CD14-positive monocyte (primary cell): ENCODE data around the gene DNAJC7. TPM values are rescaled to one million over a fixed set of nuclear protein-coding genes. Genes with fewer than 3 reads are reported as not detected.

Experiments used
- DNase-seq, 3 donors: peaks; one replicate each; pipeline ENCODE4 v3.0.0-alpha.2; 2011 to 2022
- H2AFZ ChIP-seq: 2 replicates; pipeline ENCODE4 v1.6.0; 2012; ENCODE audit warnings: mild to moderate bottlenecking, low read depth, low read length, inconsistent platforms; ENCODE audit not compliant: insufficient read depth, poor library complexity, severe bottlenecking
- H3K27ac ChIP-seq, 2 donors: 1 replicate in 1 of 2; 2 replicates in 1 of 2; pipeline ENCODE4 v1.5.1; 2012 to 2013; ENCODE audit warnings: low read length in 2 of 2, control low read depth in 1 of 2, inconsistent platforms in 1 of 2, low read depth in 1 of 2, mild to moderate bottlenecking in 1 of 2
- H3K27me3 ChIP-seq, 2 donors: one replicate each; pipeline versions ENCODE4 v1.6.0 to v1.6.1; 2011 to 2013; ENCODE audit warnings: low read length in 2 of 2; ENCODE audit not compliant: control insufficient read depth in 2 of 2, insufficient read depth in 2 of 2
- H3K36me3 ChIP-seq, 2 donors: replicated peaks in 1 of 2; 1 replicate in 1 of 2; 2 replicates in 1 of 2; pipeline versions ENCODE4 v1.5.1 to v1.6.1; 2012 to 2013; ENCODE audit warnings: low read length in 2 of 2, control low read depth in 1 of 2, inconsistent platforms in 1 of 2, mild to moderate bottlenecking in 1 of 2; ENCODE audit not compliant: insufficient read depth in 2 of 2, control insufficient read depth in 1 of 2
- H3K4me1 ChIP-seq, 2 donors: 1 replicate in 1 of 2; 2 replicates in 1 of 2; pipeline versions ENCODE4 v1.5.1 to v1.6.1; 2012 to 2013; ENCODE audit warnings: low read length in 2 of 2, control low read depth in 1 of 2, inconsistent platforms in 1 of 2, mild to moderate bottlenecking in 1 of 2, moderate library complexity in 1 of 2; ENCODE audit not compliant: insufficient read depth in 2 of 2, control insufficient read depth in 1 of 2
- H3K4me2 ChIP-seq: replicated peaks from 2 replicates; pipeline ENCODE3; 2012; ENCODE audit warnings: low read length, moderate library complexity, mild to moderate bottlenecking; ENCODE audit not compliant: poor library complexity, severe bottlenecking; ENCODE audit errors: extremely low read depth
- H3K4me3 ChIP-seq, 3 experiments: fragments of 200-600 bp in 1 of 3; sonication (generic) in 1 of 3; replicated peaks in 1 of 3; 1 replicate in 2 of 3; 2 replicates in 1 of 3; pipeline ENCODE4 v1.5.1; 2011 to 2013; ENCODE audit warnings: low read length in 3 of 3, mild to moderate bottlenecking in 3 of 3, control low read depth in 2 of 3, low read depth in 2 of 3, inconsistent platforms in 1 of 3, moderate library complexity in 1 of 3
- H3K79me2 ChIP-seq: 2 replicates; pipeline ENCODE4 v1.6.0; 2012; ENCODE audit warnings: mild to moderate bottlenecking, control low read depth, inconsistent platforms, low read length, moderate library complexity; ENCODE audit not compliant: insufficient read depth
- H3K9ac ChIP-seq: 2 replicates; pipeline ENCODE4 v1.6.0; 2017; ENCODE audit warnings: low read length, mild to moderate bottlenecking; ENCODE audit not compliant: insufficient read depth, poor library complexity, severe bottlenecking
- H3K9me3 ChIP-seq, 2 donors: replicated peaks in 1 of 2; 1 replicate in 1 of 2; 2 replicates in 1 of 2; pipeline versions ENCODE4 v1.5.1 to v1.6.1; 2012 to 2013; ENCODE audit warnings: low read length in 2 of 2, control low read depth in 1 of 2; ENCODE audit not compliant: control insufficient read depth in 1 of 2, insufficient read depth in 1 of 2
- H4K20me1 ChIP-seq: 2 replicates; pipeline ENCODE4 v1.6.0; 2012; ENCODE audit warnings: mild to moderate bottlenecking, low read length, control low read depth, moderate library complexity; ENCODE audit not compliant: insufficient read depth
- H3K27ac Mint-ChIP-seq, 7 donors: one replicate each; pipeline ENCODE4 v1.8.0; 2020; ENCODE audit warnings: mild to moderate bottlenecking in 7 of 7, mixed read lengths in 7 of 7, moderate library complexity in 6 of 7, inconsistent platforms in 2 of 7
- H3K27me3 Mint-ChIP-seq, 3 donors: one replicate each; pipeline ENCODE4 v1.8.0; 2021 to 2022; ENCODE audit warnings: low read depth in 3 of 3, mild to moderate bottlenecking in 3 of 3, mixed read lengths in 3 of 3, moderate library complexity in 3 of 3, inconsistent platforms in 1 of 3
- H3K36me3 Mint-ChIP-seq, 2 donors: one replicate each; pipeline ENCODE4 v1.8.0; 2020; ENCODE audit warnings: mixed read lengths in 2 of 2, inconsistent platforms in 1 of 2, mild to moderate bottlenecking in 1 of 2
- H3K4me1 Mint-ChIP-seq: one replicate; pipeline ENCODE4 v1.8.0; 2020; ENCODE audit warnings: mild to moderate bottlenecking, mixed read lengths
- H3K4me3 Mint-ChIP-seq, 2 donors: one replicate each; pipeline ENCODE4 v1.8.0; 2020; ENCODE audit warnings: mild to moderate bottlenecking in 2 of 2, mixed read lengths in 2 of 2, moderate library complexity in 1 of 2
- H3K9me3 Mint-ChIP-seq, 7 donors: one replicate each; pipeline ENCODE4 v1.8.0; 2020 to 2022; ENCODE audit warnings: mixed read lengths in 7 of 7, mild to moderate bottlenecking in 6 of 7, moderate library complexity in 6 of 7, inconsistent platforms in 2 of 7
- WGBS: methylation state at CpG from one replicate; pipeline ENCODE4 v1.1.5; 2013; ENCODE audit warnings: missing lambda C conversion rate; ENCODE audit not compliant: insufficient coverage; 5-methylcytosine and 5-hydroxymethylcytosine counted together
- intact Hi-C, 2 donors: fragments of 100-400 bp; cut with micrococcal nuclease; formaldehyde crosslinking; loops; one replicate each; pipeline versions ENCODE4 v1.15.0 to v1.15.1; 2023
- polyA plus RNA-seq, 3 donors: library from polyadenylated mRNA; depleted of rRNA in 1 of 3; unstranded in 2 of 3; stranded (reverse) in 1 of 3; fragments of 300-500 nt in 2 of 3; fragments of >200 nt in 1 of 3; fragmentation: Illumina TruSeq in 2 of 3; gene quantifications; 1 replicate in 2 of 3; 2 replicates in 1 of 3; pipeline ENCODE4 v1.2.3, GENCODE V29; 2012 to 2021
- TF ChIP-seq, protein P1 (sequence below): fragments of 200-600 bp; IDR thresholded peaks from one replicate; pipeline ENCODE4 v1.8.0; 2022; ENCODE audit warnings: antibody characterized with exemption, mild to moderate bottlenecking

The DNAJC7 gene
- polyA plus RNA-seq, 3 donors: 29.1 to 79.7 (median 59.6) TPM

DNA sequence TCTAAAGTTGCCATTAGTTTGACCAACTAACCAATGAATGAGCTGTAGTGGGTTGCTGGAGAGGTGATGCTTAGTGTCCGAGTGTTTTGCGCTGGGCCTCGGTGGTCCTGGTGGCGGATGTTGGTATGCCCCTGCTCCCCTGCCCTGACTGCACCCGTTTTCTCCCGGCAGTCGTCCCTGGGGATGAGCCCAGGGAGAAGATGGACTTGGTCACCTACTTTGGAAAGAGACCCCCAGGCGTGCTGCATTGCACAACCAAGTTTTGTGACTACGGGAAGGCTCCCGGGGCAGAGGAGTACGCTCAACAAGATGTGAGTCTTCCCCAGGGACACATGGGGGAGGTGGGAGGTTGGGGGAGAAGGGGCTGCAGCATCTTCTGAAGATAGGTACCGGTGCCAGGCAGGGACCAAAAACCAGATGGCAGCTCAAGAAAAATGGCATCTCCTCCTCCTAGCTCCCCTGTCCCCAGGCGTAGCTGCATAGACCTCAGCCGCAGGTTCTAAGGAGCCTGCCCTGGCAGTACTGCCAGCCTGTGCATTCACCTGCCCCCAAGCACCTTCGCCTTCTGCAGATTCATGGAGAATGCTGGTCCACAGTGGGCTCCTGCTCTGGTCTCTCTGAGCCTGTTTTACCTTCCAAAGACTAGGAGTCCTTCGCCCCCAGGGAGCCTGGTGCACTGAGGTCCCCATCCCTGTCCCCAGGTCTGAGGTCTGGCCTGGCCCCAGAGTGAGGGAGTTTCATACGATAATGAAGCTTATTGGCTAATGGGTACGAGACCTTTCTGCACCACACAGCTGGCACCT is 45.3 kb downstream of the DNAJC7 start:
- WGBS: 91% methylated on average over 13 of the region's 18 CpGs
- no peak overlapping the region for H3K4me3 ChIP-seq
- Mint-ChIP-seq H3K9me3 (no peaks in the 10 kb centered on the region), H3K27me3 (no peaks in the 10 kb centered on the region), H3K27ac (peak overlapping the region in 3 of 7 donors; percentile 15 to 53 (median 28)), H3K4me3 (no peak overlapping the region), H3K36me3 (peaks cover 48 to 73% of the 10 kb centered on the region in 2 donors), H3K4me1 (peaks cover 32% of the 10 kb centered on the region)
- no peak overlapping the region for H3K9ac ChIP-seq
- H3K4me2 ChIP-seq: no peak overlapping the region
- H3K36me3 ChIP-seq: peaks cover 62 to 78% of the 10 kb centered on the region in 2 donors
- H4K20me1 ChIP-seq: peaks cover 100% of the 10 kb centered on the region
- intact Hi-C loops: loop anchor here in 1 of 2 donors (5.0 kb wide), 1 partner anchor 35 kb away; no protein-coding TSS in a partner anchor
- H3K27ac ChIP-seq: peak overlapping the region in 1 of 2 donors; percentile 16
- peaks cover 74% of the 10 kb centered on the region for H3K79me2 ChIP-seq
- H2AFZ ChIP-seq: no peak overlapping the region
- no peaks in the 10 kb centered on the region for H3K27me3 ChIP-seq
- TF ChIP-seq, protein P1, sequence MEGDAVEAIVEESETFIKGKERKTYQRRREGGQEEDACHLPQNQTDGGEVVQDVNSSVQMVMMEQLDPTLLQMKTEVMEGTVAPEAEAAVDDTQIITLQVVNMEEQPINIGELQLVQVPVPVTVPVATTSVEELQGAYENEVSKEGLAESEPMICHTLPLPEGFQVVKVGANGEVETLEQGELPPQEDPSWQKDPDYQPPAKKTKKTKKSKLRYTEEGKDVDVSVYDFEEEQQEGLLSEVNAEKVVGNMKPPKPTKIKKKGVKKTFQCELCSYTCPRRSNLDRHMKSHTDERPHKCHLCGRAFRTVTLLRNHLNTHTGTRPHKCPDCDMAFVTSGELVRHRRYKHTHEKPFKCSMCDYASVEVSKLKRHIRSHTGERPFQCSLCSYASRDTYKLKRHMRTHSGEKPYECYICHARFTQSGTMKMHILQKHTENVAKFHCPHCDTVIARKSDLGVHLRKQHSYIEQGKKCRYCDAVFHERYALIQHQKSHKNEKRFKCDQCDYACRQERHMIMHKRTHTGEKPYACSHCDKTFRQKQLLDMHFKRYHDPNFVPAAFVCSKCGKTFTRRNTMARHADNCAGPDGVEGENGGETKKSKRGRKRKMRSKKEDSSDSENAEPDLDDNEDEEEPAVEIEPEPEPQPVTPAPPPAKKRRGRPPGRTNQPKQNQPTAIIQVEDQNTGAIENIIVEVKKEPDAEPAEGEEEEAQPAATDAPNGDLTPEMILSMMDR: no peak
- H3K4me1 ChIP-seq: peaks cover 10 to 26% of the 10 kb centered on the region in 2 donors
- DNase-seq: no peak
- no peaks in the 10 kb centered on the region for H3K9me3 ChIP-seq

DNA sequence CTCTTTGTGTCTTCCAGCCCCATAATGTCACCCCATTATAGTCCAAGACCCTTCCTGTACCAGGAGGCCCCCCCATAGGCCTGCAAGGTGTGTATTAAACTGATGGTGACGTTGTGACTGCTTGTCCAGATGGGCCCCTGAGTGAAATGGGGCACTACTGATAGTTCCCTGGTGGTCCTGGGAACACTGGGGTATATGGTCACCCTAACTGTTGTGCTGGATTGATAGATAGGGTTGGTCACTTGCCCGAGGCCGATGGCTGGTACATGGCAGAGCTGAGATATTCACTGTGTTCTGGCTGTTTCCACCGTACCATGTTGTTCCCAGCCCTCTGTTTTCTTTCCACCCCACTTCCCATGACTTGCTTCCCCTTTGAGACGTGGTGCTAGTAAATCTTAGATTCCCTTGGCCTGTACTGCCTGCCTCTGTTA is 46.3 kb downstream of the DNAJC7 start:
- H3K27ac Mint-ChIP-seq: peak overlapping the region in 4 of 7 donors; percentile 42 to 82 (median 58)
- H4K20me1 ChIP-seq: peaks cover 90% of the 10 kb centered on the region
- no peaks in the 10 kb centered on the region for H3K9me3 Mint-ChIP-seq
- no peak for DNase-seq
- peaks cover 74% of the 10 kb centered on the region for H3K79me2 ChIP-seq
- no peak overlapping the region for H3K4me3 ChIP-seq
- peaks cover 51 to 68% of the 10 kb centered on the region in 2 donors for H3K36me3 ChIP-seq
- H3K27ac ChIP-seq: peak overlapping the region in 1 of 2 donors; percentile 62
- peaks cover 37% of the 10 kb centered on the region for H3K4me1 Mint-ChIP-seq
- H3K36me3 Mint-ChIP-seq: peaks cover 39 to 63% of the 10 kb centered on the region in 2 donors
- peaks cover 0 to under 1% (median 0%) of the 10 kb centered on the region in 3 donors for H3K27me3 Mint-ChIP-seq
- H3K4me2 ChIP-seq: no peak overlapping the region
- H3K4me1 ChIP-seq: peaks cover 13 to 32% of the 10 kb centered on the region in 2 donors
- 92% methylated on average over 1 of the region's 5 CpGs for WGBS
- H2AFZ ChIP-seq: no peak overlapping the region
- no peaks in the 10 kb centered on the region for H3K27me3 ChIP-seq
- no peak overlapping the region for H3K4me3 Mint-ChIP-seq
- intact Hi-C loops: loop anchor here in 1 of 2 donors (5.0 kb wide), 1 partner anchor 34 kb away; no protein-coding TSS in a partner anchor
- no peak overlapping the region for H3K9ac ChIP-seq
- TF ChIP-seq, protein P1: no peak
- H3K9me3 ChIP-seq: no peaks in the 10 kb centered on the region
